Activated naive CD8-positive, alpha-beta T cell (primary cell): ENCODE measurements around the gene ZNF569.
A peak's percentile ranks its signal among the peaks of the same experiment; 100 is the strongest.
"Not testable (repeated sequence)": the region's sequence is repeated elsewhere in the genome, so short reads cannot be mapped to it uniquely, and the experiment has no call there.

Source experiments
- H3K27ac Mint-ChIP-seq: one replicate; pipeline ENCODE4 v1.8.0; 2021; ENCODE audit warnings: mixed read lengths
- H3K27me3 Mint-ChIP-seq: one replicate; pipeline ENCODE4 v1.8.0; 2021; ENCODE audit warnings: mixed read lengths
- H3K36me3 Mint-ChIP-seq: one replicate; pipeline ENCODE4 v1.8.0; 2021; ENCODE audit warnings: mixed read lengths
- H3K4me1 Mint-ChIP-seq: one replicate; pipeline ENCODE4 v1.8.0; 2021; ENCODE audit warnings: low read depth, mixed read lengths
- H3K4me3 Mint-ChIP-seq: one replicate; pipeline ENCODE4 v1.8.0; 2021; ENCODE audit warnings: mild to moderate bottlenecking, mixed read lengths
- H3K9me3 Mint-ChIP-seq: one replicate; pipeline ENCODE4 v1.8.0; 2021; ENCODE audit warnings: low read depth, mixed read lengths

The ZNF569 gene

DNA sequence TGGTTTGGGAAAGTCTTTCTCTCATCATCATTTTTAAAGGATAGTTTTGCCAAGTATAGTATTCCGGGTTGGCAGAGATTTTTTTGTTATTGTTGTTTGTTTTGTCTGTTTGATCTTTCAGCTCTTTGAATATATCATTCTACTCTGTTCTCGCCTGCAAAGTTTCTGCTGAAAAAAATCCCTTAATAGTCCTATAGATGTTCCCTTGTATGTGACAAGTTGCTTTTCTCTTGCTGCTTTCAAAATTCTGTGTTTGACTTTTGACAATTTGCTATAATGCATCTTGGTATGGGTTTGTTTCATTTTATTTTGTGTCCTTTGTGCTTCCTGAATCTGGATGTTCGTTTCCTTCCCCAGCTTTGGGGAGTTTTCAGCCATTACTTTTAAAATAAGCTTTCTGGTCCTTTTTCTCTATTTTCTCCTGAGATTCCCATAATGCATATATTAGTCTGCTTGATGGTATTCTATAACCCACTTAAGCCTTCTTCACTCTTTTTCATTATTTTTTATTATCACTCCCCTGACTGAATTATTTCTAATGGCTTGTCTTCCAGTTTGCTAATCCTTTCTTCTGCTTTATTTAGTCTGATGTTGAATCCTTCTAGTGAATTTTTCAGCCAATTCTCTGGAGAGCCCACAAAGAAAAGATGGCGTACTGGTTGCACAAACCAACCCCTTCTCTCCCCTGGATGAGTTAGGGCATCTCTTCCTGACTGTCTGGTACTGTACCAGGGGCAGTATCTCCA, 14.6 kb downstream of the ZNF569 start:
- Mint-ChIP-seq H3K27me3 (no peaks in the 10 kb centered on the region), H3K4me1 (no peaks in the 10 kb centered on the region), H3K27ac (no peak overlapping the region), H3K4me3 (no peak overlapping the region), H3K36me3 (peaks cover 55% of the 10 kb centered on the region), H3K9me3 (peaks cover 45% of the 10 kb centered on the region)

DNA sequence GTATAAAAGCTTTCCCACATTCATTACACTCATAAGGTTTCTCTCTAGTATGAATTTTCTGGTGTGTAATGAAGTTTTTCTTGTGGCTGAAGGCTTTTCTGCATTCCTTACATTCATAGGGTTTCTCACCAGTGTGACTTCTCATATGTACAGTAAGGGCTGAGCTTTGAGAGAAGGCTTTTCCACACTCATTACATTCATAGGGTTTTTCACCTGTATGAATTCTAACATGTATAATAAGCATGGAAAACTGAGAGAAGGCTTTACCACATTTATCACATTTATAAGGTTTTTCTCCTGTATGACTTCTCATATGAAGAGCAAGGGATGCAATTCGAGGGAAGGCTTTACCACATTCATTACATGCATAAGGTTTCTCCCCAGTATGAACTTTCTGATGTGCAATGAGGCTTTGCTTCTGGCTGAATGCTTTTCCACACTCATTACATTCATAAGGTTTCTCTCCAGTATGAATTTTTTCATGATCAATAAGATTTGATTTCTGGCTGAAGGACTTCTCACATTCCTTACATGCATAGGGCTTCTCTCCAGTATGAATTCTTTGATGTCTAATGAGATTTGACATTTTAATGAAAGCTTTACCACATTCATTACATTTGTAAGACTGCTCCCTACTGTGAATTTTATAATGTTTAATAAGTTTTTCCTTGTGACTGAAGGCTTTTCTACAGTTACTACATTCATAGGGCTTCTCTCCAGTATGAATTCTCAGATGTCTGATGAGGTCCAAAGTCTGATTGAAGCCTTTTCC, 53.7 kb downstream of the ZNF569 start:
- H3K4me3 Mint-ChIP-seq, result no peak overlapping the region
- H3K27me3 Mint-ChIP-seq, result no peaks in the 10 kb centered on the region
- peaks cover 47% of the 10 kb centered on the region for H3K36me3 Mint-ChIP-seq
- no peaks in the 10 kb centered on the region for H3K4me1 Mint-ChIP-seq
- peaks cover 29% of the 10 kb centered on the region for H3K9me3 Mint-ChIP-seq
- H3K27ac Mint-ChIP-seq, result no peak overlapping the region

DNA sequence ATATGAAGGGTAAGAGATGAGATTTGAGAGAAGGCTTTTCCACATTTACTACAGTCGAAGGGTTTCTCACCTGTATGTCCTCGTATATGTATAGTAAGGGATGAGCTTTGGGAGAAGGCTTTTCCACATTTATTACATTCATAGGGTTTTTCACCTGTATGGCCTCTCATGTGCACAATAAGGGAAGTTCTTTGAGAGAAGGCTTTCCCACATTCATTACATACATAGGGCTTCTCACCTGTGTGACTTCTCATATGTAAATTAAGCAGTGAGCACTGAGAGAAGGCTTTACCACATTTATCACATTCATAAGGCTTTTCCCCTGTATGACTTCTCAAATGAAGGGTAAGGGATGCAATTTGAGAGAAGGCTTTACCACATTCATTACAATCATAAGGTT, 54.5 kb downstream of the ZNF569 start:
- H3K36me3 Mint-ChIP-seq, result peaks cover 42% of the 10 kb centered on the region
- no peaks in the 10 kb centered on the region for H3K4me1 Mint-ChIP-seq
- H3K27me3 Mint-ChIP-seq, result no peaks in the 10 kb centered on the region
- no peak overlapping the region for H3K4me3 Mint-ChIP-seq
- H3K27ac Mint-ChIP-seq, result no peak overlapping the region
- H3K9me3 Mint-ChIP-seq, result peaks cover 24% of the 10 kb centered on the region

DNA sequence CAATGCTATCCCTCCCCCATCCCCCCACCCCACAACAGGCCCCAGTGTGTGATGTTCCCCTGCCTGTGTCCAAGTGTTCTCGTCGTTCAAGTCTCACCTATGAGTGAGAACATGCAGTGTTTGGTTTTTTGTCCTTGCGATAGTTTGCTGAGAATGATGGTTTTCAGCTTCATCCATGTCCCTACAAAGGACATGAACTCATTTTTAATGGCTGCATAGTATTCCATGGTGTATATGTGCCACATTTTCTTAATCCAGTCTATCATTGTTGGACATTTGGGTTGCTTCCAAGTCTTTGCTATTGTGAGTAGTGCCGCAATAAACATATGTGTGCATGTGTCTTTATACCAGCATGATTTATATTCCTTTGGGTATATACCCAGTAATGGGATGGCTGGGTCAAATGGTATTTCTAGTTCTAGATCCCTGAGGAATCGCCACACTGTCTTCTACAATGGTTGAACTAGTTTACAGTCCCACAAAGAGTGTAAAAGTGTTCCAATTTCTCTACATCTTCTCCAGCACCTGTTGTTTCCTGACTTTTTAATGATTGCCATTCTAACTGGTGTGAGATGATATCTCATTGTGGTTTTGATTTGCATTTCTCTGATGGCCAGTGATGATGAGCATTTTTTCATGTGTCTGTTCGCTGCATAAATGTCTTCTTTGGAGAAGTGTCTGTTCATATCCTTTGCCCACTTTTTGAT, 61.0 kb downstream of the ZNF569 start:
- Mint-ChIP-seq H3K9me3 (peaks cover 24% of the 10 kb centered on the region), H3K36me3 (peaks cover 19% of the 10 kb centered on the region)
- not testable (repeated sequence) for H3K27ac Mint-ChIP-seq, H3K27me3 Mint-ChIP-seq, H3K4me1 Mint-ChIP-seq, H3K4me3 Mint-ChIP-seq

DNA sequence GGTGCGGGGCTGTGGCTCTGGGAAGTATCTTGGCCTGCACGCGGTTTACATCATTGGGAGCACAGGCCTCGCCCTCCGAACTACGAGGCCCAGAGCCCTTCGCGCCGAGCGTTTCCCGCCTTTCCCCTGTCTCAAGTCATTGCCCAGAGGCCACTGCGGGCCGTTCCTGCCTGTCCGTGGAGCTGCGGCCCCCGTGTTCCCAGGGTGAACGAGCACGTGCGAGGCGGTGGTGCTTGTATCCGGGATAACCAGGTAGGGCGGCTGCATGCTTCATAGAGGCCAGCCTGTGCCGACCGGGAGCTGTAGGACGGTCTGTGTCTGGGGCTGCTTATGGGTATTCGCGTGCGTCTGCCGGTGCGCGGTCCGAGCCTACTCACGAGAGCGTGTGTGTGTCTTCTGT, 63.8 kb downstream of the ZNF569 start:
- no peaks in the 10 kb centered on the region for H3K4me1 Mint-ChIP-seq
- H3K9me3 Mint-ChIP-seq, result peaks cover 26% of the 10 kb centered on the region
- peaks cover 22% of the 10 kb centered on the region for H3K36me3 Mint-ChIP-seq
- no peaks in the 10 kb centered on the region for H3K27me3 Mint-ChIP-seq
- H3K4me3 Mint-ChIP-seq, result no peak overlapping the region
- H3K27ac Mint-ChIP-seq, result no peak overlapping the region

DNA sequence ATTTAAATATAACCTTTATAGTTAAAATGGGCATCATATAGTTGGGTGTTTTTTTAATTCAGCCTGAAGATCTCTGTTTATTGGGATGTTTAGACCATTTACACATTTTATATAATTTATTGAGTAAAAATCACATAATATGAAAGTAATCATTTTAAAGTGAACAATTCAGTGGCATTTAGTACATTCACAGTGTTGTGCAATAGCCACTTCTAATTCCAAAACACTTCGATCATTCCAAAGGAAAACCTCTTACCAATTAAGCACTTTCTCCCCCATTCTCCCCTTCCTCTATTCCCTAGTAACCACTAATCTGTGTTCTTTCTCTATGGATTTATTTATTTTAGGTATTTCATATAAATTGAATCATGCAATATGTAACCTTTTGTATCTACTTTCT, 66.2 kb downstream of the ZNF569 start:
- H3K27ac Mint-ChIP-seq, result no peak overlapping the region
- peaks cover 26% of the 10 kb centered on the region for H3K9me3 Mint-ChIP-seq
- H3K4me3 Mint-ChIP-seq, result no peak overlapping the region
- no peaks in the 10 kb centered on the region for H3K4me1 Mint-ChIP-seq
- H3K36me3 Mint-ChIP-seq, result peaks cover 24% of the 10 kb centered on the region
- H3K27me3 Mint-ChIP-seq, result no peaks in the 10 kb centered on the region

DNA sequence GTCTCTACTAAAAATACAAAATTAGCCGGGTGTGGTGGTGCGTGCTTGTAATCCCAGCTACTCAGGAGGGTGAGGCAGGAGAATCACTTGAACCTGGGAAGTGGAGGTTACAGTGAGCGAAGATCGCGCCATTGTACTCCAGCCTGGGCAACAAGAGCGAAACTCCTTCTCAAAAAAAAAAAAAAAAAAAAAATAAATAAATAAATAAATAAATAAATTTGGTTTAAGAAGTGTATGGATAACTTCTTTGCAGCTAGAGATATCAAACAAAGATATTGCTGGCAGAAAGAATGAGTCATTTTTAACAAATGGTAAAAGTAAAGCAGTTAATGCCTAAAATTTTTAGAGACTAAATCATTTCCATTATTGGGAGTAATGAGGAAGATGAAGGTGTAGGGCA, 75.8 kb downstream of the ZNF569 start:
- peaks cover 39% of the 10 kb centered on the region for H3K36me3 Mint-ChIP-seq

DNA sequence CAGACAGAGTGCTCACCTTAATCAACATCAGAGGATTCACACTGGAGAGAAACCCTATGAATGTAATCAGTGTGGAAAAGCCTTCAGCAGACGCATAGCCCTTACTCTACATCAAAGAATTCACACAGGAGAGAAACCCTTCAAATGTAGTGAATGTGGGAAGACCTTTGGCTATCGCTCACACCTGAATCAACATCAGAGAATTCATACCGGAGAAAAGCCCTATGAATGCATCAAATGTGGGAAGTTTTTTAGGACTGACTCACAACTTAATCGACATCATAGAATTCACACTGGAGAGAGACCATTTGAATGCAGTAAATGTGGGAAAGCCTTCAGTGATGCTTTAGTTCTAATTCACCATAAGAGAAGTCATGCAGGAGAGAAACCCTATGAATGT, 78.0 kb downstream of the ZNF569 start:
- H3K27me3 Mint-ChIP-seq, result no peaks in the 10 kb centered on the region
- H3K4me3 Mint-ChIP-seq, result no peak overlapping the region
- H3K27ac Mint-ChIP-seq, result no peak overlapping the region
- H3K4me1 Mint-ChIP-seq, result no peaks in the 10 kb centered on the region
- peaks cover 46% of the 10 kb centered on the region for H3K9me3 Mint-ChIP-seq
- H3K36me3 Mint-ChIP-seq, result peaks cover 50% of the 10 kb centered on the region

More for the DNA sequence above, 75.8 kb downstream of the ZNF569 start:
- H3K4me3 Mint-ChIP-seq, H3K27me3 Mint-ChIP-seq, H3K4me1 Mint-ChIP-seq, H3K27ac Mint-ChIP-seq: not testable (repeated sequence)
- peaks cover 43% of the 10 kb centered on the region for H3K9me3 Mint-ChIP-seq

DNA sequence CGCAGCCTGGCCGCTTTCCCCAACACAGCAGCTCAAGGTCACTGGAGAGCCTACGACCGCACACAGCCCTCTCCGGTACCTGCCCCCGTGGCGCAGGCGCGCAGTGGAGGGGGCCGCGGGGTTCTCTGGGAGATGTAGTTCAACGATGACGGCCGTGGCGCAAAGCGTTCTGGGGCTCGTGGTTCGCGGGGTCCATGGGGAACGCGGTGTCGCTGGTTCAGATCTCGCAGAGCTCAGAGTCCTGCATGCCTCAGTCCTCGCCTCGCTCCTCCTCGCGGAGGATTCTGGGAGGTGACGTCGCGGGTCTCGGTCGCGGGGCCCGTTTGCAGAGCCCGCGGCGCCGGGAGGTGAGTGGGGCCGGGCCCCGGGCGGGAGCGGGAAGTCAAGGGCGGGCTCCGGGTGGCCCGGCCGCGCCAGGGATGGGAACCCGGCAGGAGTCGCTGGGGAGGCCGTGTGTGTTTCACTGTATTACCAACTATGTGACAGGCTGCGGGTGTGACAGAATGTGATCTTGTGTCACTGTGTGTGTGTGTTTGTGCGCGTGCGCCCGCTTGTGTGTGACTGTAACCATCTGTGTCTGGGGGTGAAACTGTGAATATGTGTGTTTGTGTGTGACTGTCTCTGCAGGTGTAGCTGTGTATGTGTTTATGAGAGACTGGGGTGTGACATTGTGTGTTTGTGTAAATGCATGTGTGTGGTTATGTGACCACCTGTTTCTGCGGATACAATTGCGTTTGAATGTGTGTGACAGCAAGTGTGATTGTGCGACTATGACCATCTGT, 96.2 kb downstream of the ZNF569 start, which contains the start of gene ZNF527:
TSS of gene ZNF527 (plus strand) at position 220 of the 782 bp plus-strand sequence. CDS start 3,100 bp downstream, outside the sequence.
- peak within 1 kb of the TSS; percentile 94 for H3K27ac Mint-ChIP-seq
- H3K36me3 Mint-ChIP-seq, result peaks cover 12% of the 10 kb centered on the region
- no peaks in the 10 kb centered on the region for H3K9me3 Mint-ChIP-seq
- H3K4me3 Mint-ChIP-seq, result peak within 1 kb of the TSS; percentile 92
- no peaks in the 10 kb centered on the region for H3K27me3 Mint-ChIP-seq
- peaks cover 17% of the 10 kb centered on the region for H3K4me1 Mint-ChIP-seq

DNA sequence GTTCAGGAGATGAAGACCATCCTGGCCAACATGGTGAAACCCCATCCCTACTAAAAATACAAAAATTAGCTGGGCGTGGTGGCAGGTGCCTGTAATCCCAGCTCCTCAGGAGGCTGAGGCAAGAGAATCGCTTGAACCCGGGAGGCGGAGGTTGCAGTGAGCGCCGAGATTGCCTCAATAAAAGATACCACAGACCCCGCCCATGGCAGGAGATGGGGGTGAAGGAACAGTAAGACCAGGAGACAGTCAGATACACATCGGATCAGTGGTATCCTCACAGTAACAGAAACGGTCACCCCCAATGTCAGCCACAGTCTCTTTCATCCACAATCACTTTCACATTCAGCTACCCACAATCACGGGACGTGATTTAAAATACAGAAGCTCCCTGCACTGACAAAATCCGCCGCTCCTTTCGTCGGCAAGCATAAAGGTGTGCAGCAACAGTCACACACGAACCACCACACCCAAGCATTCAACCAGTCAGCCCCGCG, 96.8 kb downstream of the ZNF569 start:
- not testable (repeated sequence) for H3K9me3 Mint-ChIP-seq, H3K27me3 Mint-ChIP-seq
- peaks cover 17% of the 10 kb centered on the region for H3K4me1 Mint-ChIP-seq

DNA sequence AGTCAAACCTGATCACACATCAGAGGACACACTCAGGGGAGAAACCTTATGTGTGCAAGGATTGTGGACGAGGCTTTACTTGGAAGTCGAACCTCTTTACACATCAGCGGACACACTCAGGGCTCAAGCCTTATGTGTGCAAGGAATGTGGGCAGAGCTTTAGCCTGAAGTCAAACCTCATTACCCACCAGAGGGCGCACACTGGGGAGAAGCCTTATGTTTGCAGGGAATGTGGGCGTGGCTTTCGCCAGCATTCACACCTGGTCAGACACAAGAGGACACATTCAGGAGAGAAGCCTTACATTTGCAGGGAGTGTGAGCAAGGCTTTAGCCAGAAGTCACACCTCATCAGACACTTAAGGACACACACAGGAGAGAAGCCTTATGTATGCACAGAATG, 104.5 kb downstream of the ZNF569 start:
- H3K4me1 Mint-ChIP-seq, result no peaks in the 10 kb centered on the region
- peaks cover 59% of the 10 kb centered on the region for H3K36me3 Mint-ChIP-seq
- H3K27ac Mint-ChIP-seq, result no peak overlapping the region
- H3K4me3 Mint-ChIP-seq, result no peak overlapping the region
- peaks cover 18% of the 10 kb centered on the region for H3K9me3 Mint-ChIP-seq
- H3K27me3 Mint-ChIP-seq, result no peaks in the 10 kb centered on the region

More for the DNA sequence above, 96.8 kb downstream of the ZNF569 start:
- H3K27ac Mint-ChIP-seq, result peak overlapping the region; percentile 94
- H3K4me3 Mint-ChIP-seq, result peak overlapping the region; percentile 92
- peaks cover 16% of the 10 kb centered on the region for H3K36me3 Mint-ChIP-seq

DNA sequence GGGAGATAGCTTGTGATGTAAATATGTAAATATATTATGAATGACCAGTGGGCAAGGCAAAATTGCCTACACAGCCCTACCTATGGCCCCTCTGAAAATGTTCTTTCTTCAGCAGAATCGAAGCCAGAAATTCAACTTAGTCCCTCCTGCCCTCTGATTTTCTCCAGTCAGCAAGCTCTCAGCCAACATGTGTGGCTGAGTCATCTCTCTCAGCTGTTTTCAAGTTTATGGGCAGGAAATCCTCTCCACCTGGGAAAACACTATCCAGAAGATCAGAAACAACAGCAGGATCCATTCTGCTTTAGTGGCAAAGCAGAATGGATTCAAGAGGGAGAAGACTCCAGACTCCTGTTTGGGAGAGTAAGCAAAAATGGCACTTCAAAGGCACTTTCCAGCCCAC, 105.2 kb downstream of the ZNF569 start:
- Mint-ChIP-seq H3K27me3 (no peaks in the 10 kb centered on the region), H3K36me3 (peaks cover 66% of the 10 kb centered on the region), H3K4me3 (no peak overlapping the region), H3K27ac (no peak overlapping the region), H3K4me1 (no peaks in the 10 kb centered on the region), H3K9me3 (peaks cover 26% of the 10 kb centered on the region)
